GM13977 (cell line): ENCODE data around the gene CDA.

Experiments used
- DNase-seq: peaks from one replicate; pipeline ENCODE4 v3.0.0; 2012; ENCODE audit warnings: low spot score
- CTCF ChIP-seq: IDR thresholded peaks from 2 replicates; pipeline ENCODE4 v1.5.1; 2012; ENCODE audit warnings: mild to moderate bottlenecking, control low read depth; ENCODE audit not compliant: insufficient read depth; ENCODE audit errors: extremely low read depth, missing control alignments
- in situ Hi-C: fragments of 300-500 bp; cut with MboI; formaldehyde crosslinking; loops from one replicate; pipeline ENCODE4 v1.12.0; 2022; ENCODE audit warnings: low sequenced_read_pairs, low pct_unique_long_range_greater_than_20kb, mixed read lengths, inconsistent platforms; ENCODE audit not compliant: unreplicated experiment

The CDA gene

GRCh38 chr1:20584890-20585289, 4.0 kb upstream of the CDA start:
- no peak for DNase-seq
- in situ Hi-C loops: no loop called here
- no peak for TF ChIP-seq CTCF

GRCh38 chr1:20586953-20587660, 1.8 kb upstream of the CDA start:
- no peak for TF ChIP-seq CTCF
- in situ Hi-C loops: no loop called here

GRCh38 chr1:20587661-20588053, 1.2 kb upstream of the CDA start:
- no peak for DNase-seq
- no peak for TF ChIP-seq CTCF
- in situ Hi-C loops: no loop called here

More at GRCh38 chr1:20586953-20587660, 1.8 kb upstream of the CDA start:
- no peak for DNase-seq

GRCh38 chr1:20589331-20590278, 708 bp downstream of the CDA start:
- no peak for DNase-seq
- in situ Hi-C loops: no loop called here
- TF ChIP-seq CTCF: no peak

- DNase-seq: no peak
- in situ Hi-C loops: no loop called here
- no peak for TF ChIP-seq CTCF
Observed at GRCh38 chr1:20590306-20590777, 1.4 kb downstream of the CDA start.

GRCh38 chr1:20593756-20594155, 4.9 kb downstream of the CDA start:
- in situ Hi-C loops: no loop called here
- no peak for TF ChIP-seq CTCF
- DNase-seq: no peak
